Chondrocyte (in vitro differentiated cells): ENCODE results near the gene PAQR8. TPM values are rescaled to one million over a fixed set of nuclear protein-coding genes. Genes with fewer than 3 reads are reported as not detected.

Experiments used
- DNase-seq: peaks from one replicate; pipeline ENCODE4 v3.0.0; 2021; ENCODE audit warnings: mixed read lengths, low spot score
- H3K27ac Mint-ChIP-seq: one replicate; pipeline ENCODE4 v1.8.0; 2021; ENCODE audit warnings: mild to moderate bottlenecking, moderate library complexity, mixed read lengths; ENCODE audit not compliant: unreplicated experiment
- H3K27me3 Mint-ChIP-seq: 2 replicates; pipeline ENCODE4 v1.8.0; 2021; ENCODE audit warnings: low read depth, mixed read lengths
- H3K36me3 Mint-ChIP-seq: 2 replicates; pipeline ENCODE4 v1.8.0; 2021; ENCODE audit warnings: low read depth, mixed read lengths
- H3K4me1 Mint-ChIP-seq: 2 replicates; pipeline ENCODE4 v1.8.0; 2021; ENCODE audit warnings: low read depth, mild to moderate bottlenecking, mixed read lengths
- H3K4me3 Mint-ChIP-seq: one replicate; pipeline ENCODE4 v1.8.0; 2021; ENCODE audit warnings: mild to moderate bottlenecking, moderate library complexity, mixed read lengths; ENCODE audit not compliant: unreplicated experiment
- H3K9me3 Mint-ChIP-seq: 2 replicates; pipeline ENCODE4 v1.8.0; 2021; ENCODE audit warnings: low read depth, mixed read lengths
- CTCF ChIP-seq: fragments of 200-600 bp; sonication (generic); IDR thresholded peaks from 2 replicates; pipeline ENCODE4 v1.5.0; 2021; ENCODE audit warnings: antibody characterized with exemption, mild to moderate bottlenecking, moderate library complexity
- total RNA-seq: library from RNA; stranded (reverse); gene quantifications from 3 replicates; pipeline ENCODE4 v1.2.1, GENCODE V29; 2021

The PAQR8 gene
- total RNA-seq, 1 donor from 2014 or later: 3.6 TPM

- H3K9me3 Mint-ChIP-seq: no peaks in the 10 kb centered on the region
Observed at GRCh38 chr6:52337633-52338290, 24.2 kb upstream of the PAQR8 start.

GRCh38 chr6:52340603-52340880, 21.4 kb upstream of the PAQR8 start:
- no peak overlapping the region for H3K27ac Mint-ChIP-seq
- H3K36me3 Mint-ChIP-seq: no peaks in the 10 kb centered on the region
- no peak for TF ChIP-seq CTCF
- H3K9me3 Mint-ChIP-seq: no peaks in the 10 kb centered on the region
- peaks cover 3% of the 10 kb centered on the region for H3K4me1 Mint-ChIP-seq
- no peak overlapping the region for H3K4me3 Mint-ChIP-seq
- H3K27me3 Mint-ChIP-seq: no peaks in the 10 kb centered on the region
- no peak for DNase-seq

More at GRCh38 chr6:52337633-52338290, 24.2 kb upstream of the PAQR8 start:
- no peak overlapping the region for H3K27ac Mint-ChIP-seq
- no peaks in the 10 kb centered on the region for H3K36me3 Mint-ChIP-seq
- H3K4me1 Mint-ChIP-seq: peaks cover 9% of the 10 kb centered on the region
- H3K27me3 Mint-ChIP-seq: no peaks in the 10 kb centered on the region
- no peak for DNase-seq
- no peak for TF ChIP-seq CTCF
- no peak overlapping the region for H3K4me3 Mint-ChIP-seq

GRCh38 chr6:52341561-52342260, 20.2 kb upstream of the PAQR8 start:
- peaks cover 3% of the 10 kb centered on the region for H3K4me1 Mint-ChIP-seq
- H3K27ac Mint-ChIP-seq: no peak overlapping the region
- no peaks in the 10 kb centered on the region for H3K36me3 Mint-ChIP-seq
- H3K9me3 Mint-ChIP-seq: no peaks in the 10 kb centered on the region
- no peak overlapping the region for H3K4me3 Mint-ChIP-seq
- no peak for TF ChIP-seq CTCF
- DNase-seq: no peak
- H3K27me3 Mint-ChIP-seq: no peaks in the 10 kb centered on the region

GRCh38 chr6:52345311-52345710, 16.6 kb upstream of the PAQR8 start:
- Mint-ChIP-seq H3K27ac (no peak overlapping the region), H3K4me1 (peaks cover 3% of the 10 kb centered on the region), H3K27me3 (no peaks in the 10 kb centered on the region), H3K36me3 (no peaks in the 10 kb centered on the region), H3K4me3 (no peak overlapping the region), H3K9me3 (no peaks in the 10 kb centered on the region)
- DNase-seq: no peak
- no peak for TF ChIP-seq CTCF

- no peaks in the 10 kb centered on the region for H3K27me3 Mint-ChIP-seq
- no peak for DNase-seq
Observed at GRCh38 chr6:52346503-52346902, 15.4 kb upstream of the PAQR8 start.

More at GRCh38 chr6:52346503-52346902, 15.4 kb upstream of the PAQR8 start:
- Mint-ChIP-seq H3K36me3 (no peaks in the 10 kb centered on the region), H3K9me3 (no peaks in the 10 kb centered on the region), H3K4me1 (no peaks in the 10 kb centered on the region), H3K27ac (no peak overlapping the region), H3K4me3 (no peak overlapping the region)
- TF ChIP-seq CTCF: no peak
